ENCODE measurements around the gene DDX17.
A peak's percentile ranks its signal among the peaks of the same experiment; 100 is the strongest.

The DDX17 gene

GRCh38 chr22:38440747-38441350, 65.3 kb downstream of the DDX17 start:
- ChIA-PET CTCF (interaction anchor here (0.6 kb wide), 1 partner anchor 61 kb away, joined by 3 read pairs; no protein-coding TSS in a partner anchor), POLR2A (interaction anchor here (2.2 kb wide), 1 partner anchor 13 kb away, joined by 6 read pairs; no protein-coding TSS in a partner anchor)
- TF ChIP-seq ELF4 (IDR thresholded peaks at IDR 0.05) (no peak), CTBP1 (IDR thresholded peaks at IDR 0.05; ENCODE audit: borderline replicate concordance) (no peak), ZNF384 (IDR thresholded peaks at IDR 0.05) (no peak), SP1 (IDR thresholded peaks at IDR 0.05) (no peak), FOXM1 (IDR thresholded peaks at IDR 0.05; ENCODE audit: borderline replicate concordance) (no peak), FOXK2 (IDR thresholded peaks at IDR 0.05) (no peak), SUZ12 (IDR thresholded peaks at IDR 0.05) (no peak), NFRKB (IDR thresholded peaks at IDR 0.05) (no peak), LEF1 (IDR thresholded peaks at IDR 0.05; ENCODE audit: borderline replicate concordance) (no peak)
- TF ChIP-seq, protein P1, sequence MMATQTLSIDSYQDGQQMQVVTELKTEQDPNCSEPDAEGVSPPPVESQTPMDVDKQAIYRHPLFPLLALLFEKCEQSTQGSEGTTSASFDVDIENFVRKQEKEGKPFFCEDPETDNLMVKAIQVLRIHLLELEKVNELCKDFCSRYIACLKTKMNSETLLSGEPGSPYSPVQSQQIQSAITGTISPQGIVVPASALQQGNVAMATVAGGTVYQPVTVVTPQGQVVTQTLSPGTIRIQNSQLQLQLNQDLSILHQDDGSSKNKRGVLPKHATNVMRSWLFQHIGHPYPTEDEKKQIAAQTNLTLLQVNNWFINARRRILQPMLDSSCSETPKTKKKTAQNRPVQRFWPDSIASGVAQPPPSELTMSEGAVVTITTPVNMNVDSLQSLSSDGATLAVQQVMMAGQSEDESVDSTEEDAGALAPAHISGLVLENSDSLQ (IDR thresholded peaks at IDR 0.05) = no peak
- no peak for DNase-seq (ENCODE audit: extremely low spot score)

GRCh38 chr22:38437416-38437815, 68.7 kb downstream of the DDX17 start:
- CTCF ChIA-PET = no interaction called here
- no peak for DNase-seq (ENCODE audit: extremely low spot score)
- POLR2A ChIA-PET = no interaction called here
- no peak for TF ChIP-seq SP1 (IDR thresholded peaks at IDR 0.05)
- TF ChIP-seq CTBP1 (IDR thresholded peaks at IDR 0.05; ENCODE audit: borderline replicate concordance) = no peak
- no peak for TF ChIP-seq SUZ12 (IDR thresholded peaks at IDR 0.05)
- TF ChIP-seq ELF4 (IDR thresholded peaks at IDR 0.05) = no peak
- TF ChIP-seq LEF1 (IDR thresholded peaks at IDR 0.05; ENCODE audit: borderline replicate concordance) = no peak
- TF ChIP-seq, protein P1 (IDR thresholded peaks at IDR 0.05) = no peak
- TF ChIP-seq NFRKB (IDR thresholded peaks at IDR 0.05) = no peak
- TF ChIP-seq ZNF384 (IDR thresholded peaks at IDR 0.05) = no peak
- no peak for TF ChIP-seq FOXM1 (IDR thresholded peaks at IDR 0.05; ENCODE audit: borderline replicate concordance)
- TF ChIP-seq TARDBP (IDR thresholded peaks at IDR 0.05) = no peak
- no peak for TF ChIP-seq BHLHE40 (IDR thresholded peaks at IDR 0.05; ENCODE audit: borderline replicate concordance)
- TF ChIP-seq ARNT (IDR thresholded peaks at IDR 0.05) = no peak
- no peak for TF ChIP-seq FOXK2 (IDR thresholded peaks at IDR 0.05)
- no peak for TF ChIP-seq L3MBTL2 (conservative IDR thresholded peaks at IDR 0.05)

DNA sequence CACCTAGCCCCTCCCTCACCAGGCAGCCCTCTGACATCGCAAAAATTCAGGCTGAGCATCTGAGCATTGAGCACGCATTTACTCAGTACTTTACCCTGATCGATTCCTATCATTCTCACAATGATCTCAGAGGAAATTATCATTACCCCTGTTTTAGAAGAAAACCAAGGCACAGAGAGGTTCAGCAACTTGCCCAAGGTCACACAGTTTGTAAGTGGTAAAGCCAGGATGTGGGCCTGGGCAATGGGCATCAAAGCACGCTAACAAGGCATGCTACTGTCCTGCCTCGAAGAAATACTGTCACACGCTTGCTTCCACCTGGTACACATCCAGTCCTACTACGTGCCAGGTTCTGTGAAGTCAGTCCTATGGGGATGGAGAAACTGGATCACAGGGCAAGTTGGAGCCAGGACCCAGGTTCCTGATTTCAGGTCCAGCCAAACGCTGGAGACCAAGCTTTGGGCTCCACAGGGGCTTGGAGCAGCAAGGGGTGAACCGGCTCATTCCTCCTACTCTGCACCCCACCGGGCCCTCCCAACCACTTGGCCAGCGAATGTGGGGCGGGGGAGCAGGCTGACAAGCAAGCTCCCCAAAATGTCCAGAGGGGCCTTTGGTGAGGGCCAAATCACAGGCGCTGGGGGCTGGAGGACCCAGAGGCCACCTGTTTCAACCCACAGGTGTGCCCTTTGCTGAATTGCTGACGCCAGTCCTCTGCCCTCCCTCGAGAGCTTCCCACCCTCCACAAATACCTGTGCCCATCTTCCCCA, 69.3 kb downstream of the DDX17 start:
- POLR2A ChIA-PET = no interaction called here
- TF ChIP-seq SP1 (IDR thresholded peaks at IDR 0.05) = no peak
- no peak for TF ChIP-seq FOXA1 (IDR thresholded peaks at IDR 0.05)
- no peak for TF ChIP-seq FOXK2 (IDR thresholded peaks at IDR 0.05)
- TF ChIP-seq CTBP1 (IDR thresholded peaks at IDR 0.05; ENCODE audit: borderline replicate concordance) = no peak
- TF ChIP-seq L3MBTL2 (conservative IDR thresholded peaks at IDR 0.05) = no peak
- TF ChIP-seq ARNT (IDR thresholded peaks at IDR 0.05) = no peak
- TF ChIP-seq BHLHE40 (IDR thresholded peaks at IDR 0.05; ENCODE audit: borderline replicate concordance) = no peak
- TF ChIP-seq, protein P1 (IDR thresholded peaks at IDR 0.05) = no peak
- no peak for TF ChIP-seq NFRKB (IDR thresholded peaks at IDR 0.05)
- no peak for TF ChIP-seq SUZ12 (IDR thresholded peaks at IDR 0.05)
- TF ChIP-seq ELF4 (IDR thresholded peaks at IDR 0.05) = no peak
- DNase-seq (ENCODE audit: extremely low spot score) = no peak
- CTCF ChIA-PET = interaction anchor here (1.4 kb wide), 1 partner anchor 8 kb away, joined by 6 read pairs; no protein-coding TSS in a partner anchor

DNA sequence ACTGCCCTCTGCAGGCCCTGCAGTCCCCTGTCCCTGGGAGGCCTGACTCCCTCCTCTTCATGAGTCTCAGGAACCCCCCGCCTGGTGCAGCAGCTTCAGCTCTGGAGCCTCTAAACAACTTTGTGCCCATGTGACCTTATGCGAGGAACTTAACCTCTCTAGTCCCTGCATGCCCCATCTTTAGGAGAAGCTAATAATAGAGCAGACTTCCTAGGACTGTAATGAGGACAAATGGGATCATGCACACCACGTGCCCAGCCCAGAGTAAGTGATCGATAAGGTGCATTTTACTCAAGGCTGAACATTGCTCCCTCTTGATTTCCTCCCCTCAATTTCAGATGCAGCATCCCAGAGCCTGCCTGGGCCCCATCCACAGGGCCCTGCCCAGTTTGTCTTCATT, 70.1 kb downstream of the DDX17 start:
- TF ChIP-seq TARDBP (IDR thresholded peaks at IDR 0.05) (no peak), ZNF384 (IDR thresholded peaks at IDR 0.05) (no peak), FOXK2 (IDR thresholded peaks at IDR 0.05) (no peak), ELF4 (IDR thresholded peaks at IDR 0.05) (no peak), LEF1 (IDR thresholded peaks at IDR 0.05; ENCODE audit: borderline replicate concordance) (no peak), HDGF (IDR thresholded peaks at IDR 0.05; ENCODE audit: borderline replicate concordance) (no peak), FOXM1 (IDR thresholded peaks at IDR 0.05; ENCODE audit: borderline replicate concordance) (no peak)
- TF ChIP-seq, protein P1 (IDR thresholded peaks at IDR 0.05) = no peak
- no peak for DNase-seq (ENCODE audit: extremely low spot score)
- ChIA-PET CTCF (interaction anchor here (1.1 to 1.4 kb wide), 2 partner anchors 9 to 23 kb away, joined by 3 to 6 read pairs; no protein-coding TSS in a partner anchor), POLR2A (no interaction called here)

DNA sequence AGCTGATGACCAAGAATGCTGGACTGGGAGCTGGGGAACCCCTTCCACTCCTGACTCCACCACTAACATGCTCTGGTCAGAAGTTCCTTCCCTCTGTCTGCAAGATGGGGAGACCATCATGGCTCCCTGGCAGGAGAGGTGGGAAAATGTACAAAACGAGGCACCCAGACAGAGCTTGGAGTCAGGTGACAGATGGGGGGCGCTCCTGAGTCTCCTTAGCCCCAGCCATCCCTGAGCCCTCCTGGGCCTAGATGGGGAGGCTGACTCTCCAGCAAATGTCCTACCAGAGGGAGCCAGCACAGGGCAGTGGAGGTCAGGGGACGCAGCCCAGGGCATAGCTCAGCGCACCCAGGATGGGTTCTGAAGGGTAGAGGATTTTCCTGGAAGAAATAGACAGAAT, 71.1 kb downstream of the DDX17 start:
- TF ChIP-seq L3MBTL2 (conservative IDR thresholded peaks at IDR 0.05) (no peak), HDGF (IDR thresholded peaks at IDR 0.05; ENCODE audit: borderline replicate concordance) (no peak), LEF1 (IDR thresholded peaks at IDR 0.05; ENCODE audit: borderline replicate concordance) (no peak), ARNT (IDR thresholded peaks at IDR 0.05) (no peak), FOXA1 (IDR thresholded peaks at IDR 0.05) (no peak)
- TF ChIP-seq, protein P1 (IDR thresholded peaks at IDR 0.05) = no peak
- ChIA-PET CTCF (interaction anchor here (0.6 to 1.6 kb wide), 9 partner anchors 10 to 152 kb away, joined by 3 to 9 read pairs (median 4); no protein-coding TSS in a partner anchor), POLR2A (interaction anchor here (0.8 to 1.0 kb wide), 2 partner anchors 11 to 28 kb away, joined by 3 to 6 read pairs; no protein-coding TSS in a partner anchor)
- peak; percentile 80 for DNase-seq (ENCODE audit: extremely low spot score)

Measured in HEK293T (cell line).